ENCODE data around the gene LRSAM1.

LRSAM1 gene

GRCh38 chr9:127450830-127451607 is at the start of gene LRSAM1, which contains the start of gene RPL12:
Gene LRSAM1 (plus strand): TSS chr9:127451510. CDS start chr9:127454528, 3,018 bp downstream.
Gene RPL12 (minus strand): TSS chr9:127451406. CDS start chr9:127451317, 89 bp downstream.
- DNase-seq: peak; percentile 97

GRCh38 chr9:127402401-127403090 is 48.8 kb upstream of the LRSAM1 start:
- no peak for DNase-seq

GRCh38 chr9:127403507-127404192 is 47.7 kb upstream of the LRSAM1 start:
- no peak for DNase-seq

- DNase-seq: no peak
Measured at GRCh38 chr9:127404631-127405030, 46.7 kb upstream of the LRSAM1 start.

- no peak for DNase-seq
Measured at GRCh38 chr9:127405344-127406125, 45.8 kb upstream of the LRSAM1 start.

- DNase-seq: no peak
Measured at GRCh38 chr9:127406799-127407491, 44.4 kb upstream of the LRSAM1 start.

- no peak for DNase-seq
Measured at GRCh38 chr9:127407492-127407843, 43.8 kb upstream of the LRSAM1 start.

- no peak for DNase-seq
Measured at GRCh38 chr9:127411122-127411521, 40.2 kb upstream of the LRSAM1 start.

- DNase-seq: no peak
Measured at GRCh38 chr9:127415141-127415540, 36.2 kb upstream of the LRSAM1 start.

- DNase-seq: no peak
Measured at GRCh38 chr9:127415657-127416056, 35.7 kb upstream of the LRSAM1 start.

- no peak for DNase-seq
Measured at GRCh38 chr9:127417131-127418036, 33.9 kb upstream of the LRSAM1 start.

- no peak for DNase-seq
Measured at GRCh38 chr9:127418037-127418471, 33.3 kb upstream of the LRSAM1 start.

- DNase-seq: no peak
Measured at GRCh38 chr9:127419348-127419747, 32.0 kb upstream of the LRSAM1 start.

GRCh38 chr9:127421057-127421456 is 30.3 kb upstream of the LRSAM1 start:
- DNase-seq: no peak

GRCh38 chr9:127422133-127422782 is 29.1 kb upstream of the LRSAM1 start:
- DNase-seq: no peak

- DNase-seq: no peak
Measured at GRCh38 chr9:127422787-127423186, 28.5 kb upstream of the LRSAM1 start.

- no peak for DNase-seq
Measured at GRCh38 chr9:127423476-127423933, 27.8 kb upstream of the LRSAM1 start.

GRCh38 chr9:127423934-127424675 is 27.2 kb upstream of the LRSAM1 start, which contains the start of gene ZNF79:
Gene ZNF79 (plus strand): TSS chr9:127424382. CDS start chr9:127424788, 406 bp downstream.
- DNase-seq: peak; percentile 85

- no peak for DNase-seq
Measured at GRCh38 chr9:127424676-127424999, 26.7 kb upstream of the LRSAM1 start.

- no peak for DNase-seq
Measured at GRCh38 chr9:127426756-127427155, 24.6 kb upstream of the LRSAM1 start.

All from activated effector memory CD4-positive, alpha-beta T cell treated with Interleukin-2 at 50 U/mL for 16 hours (primary cell).